Activated CD4-positive, alpha-beta T cell treated with anti-CD3 and anti-CD28 coated beads, Interleukin-2, Interleukin-4, amounts not matched to agents 100 ng/mL and 50 ng/mL, durations not matched to agents 16 hours and 8 hours (primary cell): ENCODE data around the gene AP4B1.
"Not testable (repeated sequence)": the region's sequence is repeated elsewhere in the genome, so short reads cannot be mapped to it uniquely, and the experiment has no call there.

Source experiments
- DNase-seq: peaks from one replicate; pipeline ENCODE4 v3.0.0-alpha.2; 2020; ENCODE audit warnings: low spot score

The AP4B1 gene

GRCh38 chr1:113904674-113905434 lies at the start of gene AP4B1, which contains the start of gene DCLRE1B:
Gene AP4B1 (minus strand): TSS chr1:113904799. CDS start chr1:113904717, 82 bp downstream.
Gene DCLRE1B (plus strand): TSS chr1:113905326. CDS start chr1:113905587, 261 bp downstream.
- DNase-seq: peak; percentile 100

- no peak for DNase-seq
Observed at GRCh38 chr1:113951719-113952118, 47.1 kb upstream of the AP4B1 start.

- DNase-seq: no peak
Observed at GRCh38 chr1:113950908-113951307, 46.3 kb upstream of the AP4B1 start.

- no peak for DNase-seq
Observed at GRCh38 chr1:113949007-113949406, 44.4 kb upstream of the AP4B1 start.

GRCh38 chr1:113948151-113948550 lies 43.6 kb upstream of the AP4B1 start:
- DNase-seq: not testable (repeated sequence)

- no peak for DNase-seq
Observed at GRCh38 chr1:113947388-113948107, 42.9 kb upstream of the AP4B1 start.

GRCh38 chr1:113946678-113947387 lies 42.2 kb upstream of the AP4B1 start:
- no peak for DNase-seq

- no peak for DNase-seq
Observed at GRCh38 chr1:113946112-113946511, 41.5 kb upstream of the AP4B1 start.

GRCh38 chr1:113945329-113945728 lies 40.7 kb upstream of the AP4B1 start:
- no peak for DNase-seq

GRCh38 chr1:113943028-113943811 lies 38.6 kb upstream of the AP4B1 start:
- no peak for DNase-seq

GRCh38 chr1:113942527-113942926 lies 37.9 kb upstream of the AP4B1 start:
- DNase-seq: no peak

GRCh38 chr1:113941245-113941559 lies 36.6 kb upstream of the AP4B1 start:
- no peak for DNase-seq

- peak; percentile 54 for DNase-seq
Observed at GRCh38 chr1:113940365-113941244, 36.0 kb upstream of the AP4B1 start.

GRCh38 chr1:113938192-113938591 lies 33.6 kb upstream of the AP4B1 start:
- DNase-seq: no peak

GRCh38 chr1:113937146-113937545 lies 32.5 kb upstream of the AP4B1 start:
- no peak for DNase-seq

- no peak for DNase-seq
Observed at GRCh38 chr1:113935970-113936369, 31.4 kb upstream of the AP4B1 start.

GRCh38 chr1:113935176-113935575 lies 30.6 kb upstream of the AP4B1 start:
- DNase-seq: no peak

- no peak for DNase-seq
Observed at GRCh38 chr1:113934511-113935055, 30.0 kb upstream of the AP4B1 start.

- no peak for DNase-seq
Observed at GRCh38 chr1:113934006-113934405, 29.4 kb upstream of the AP4B1 start.

GRCh38 chr1:113931451-113931851 lies 26.9 kb upstream of the AP4B1 start:
- peak; percentile 70 for DNase-seq
